OCI-LY7 (cell line): ENCODE measurements around the gene LYZL1. TPM values are rescaled to one million over a fixed set of nuclear protein-coding genes. Genes with fewer than 3 reads are reported as not detected.
"Not testable (repeated sequence)": the region's sequence is repeated elsewhere in the genome, so short reads cannot be mapped to it uniquely, and the experiment has no call there.

Source experiments
- BruUV-seq: library from RNA; stranded (reverse); fragments of 400-500 nt; replicated peaks from 2 replicates; lab custom pipeline; 2021; lab: Mats Ljungman, UMichigan
- CTCF ChIA-PET: fragments of 300-600 bp; sonication (Branson Sonifier 250); formaldehyde crosslinking; loops from one replicate; lab custom pipeline; 2022; ENCODE audit warnings: antibody characterized with exemption; ENCODE audit not compliant: unreplicated experiment; lab: Charles Lee
- POLR2A ChIA-PET: fragments of 300-600 bp; sonication (Branson Sonifier 250); formaldehyde crosslinking; loops from one replicate; lab custom pipeline; 2022; ENCODE audit warnings: antibody characterized with exemption; lab: Charles Lee
- DNase-seq: peaks from one replicate; pipeline ENCODE4 v3.0.0-alpha.2; 2015; ENCODE audit warnings: low spot score
- H2AFZ ChIP-seq: fragments of 200-600 bp; sonication (generic), shearing (Covaris generic); 2 replicates; pipeline ENCODE4 v1.6.1; 2014; ENCODE audit warnings: mild to moderate bottlenecking, antibody characterized with exemption, low read length, moderate library complexity
- H3K27ac ChIP-seq: fragments of 200-600 bp; sonication (generic); 2 replicates; pipeline ENCODE4 v1.5.1; 2014; ENCODE audit warnings: mixed run types, low read depth, mild to moderate bottlenecking, moderate library complexity, low read length, inconsistent platforms; ENCODE audit not compliant: poor library complexity, severe bottlenecking
- H3K36me3 ChIP-seq: fragments of 200-600 bp; sonication (generic); 2 replicates; pipeline ENCODE4 v1.6.1; 2014; ENCODE audit warnings: mild to moderate bottlenecking, antibody characterized with exemption, low read length, moderate library complexity, mixed read lengths; ENCODE audit not compliant: insufficient read depth
- H3K4me1 ChIP-seq: fragments of 200-600 bp; sonication (generic); 2 replicates; pipeline ENCODE4 v1.5.1; 2014; ENCODE audit warnings: mild to moderate bottlenecking, low read length; ENCODE audit not compliant: insufficient read depth, poor library complexity, severe bottlenecking
- H3K4me2 ChIP-seq: fragments of 200-600 bp; sonication (generic); 2 replicates; pipeline ENCODE4 v1.6.1; 2014; ENCODE audit warnings: mild to moderate bottlenecking, low read length
- H3K4me3 ChIP-seq: fragments of 200-600 bp; sonication (generic); 2 replicates; pipeline ENCODE4 v1.5.1; 2014; ENCODE audit warnings: mild to moderate bottlenecking, low read depth, low read length; ENCODE audit not compliant: poor library complexity, severe bottlenecking
- H3K79me2 ChIP-seq: fragments of 200-600 bp; sonication (generic); 2 replicates; pipeline ENCODE4 v1.6.1; 2016; ENCODE audit warnings: low read depth, mild to moderate bottlenecking, low read length, moderate library complexity, mixed read lengths; ENCODE audit not compliant: insufficient read depth
- H3K9me2 ChIP-seq: fragments of 200-600 bp; sonication (generic); 2 replicates; pipeline ENCODE4 v1.6.1; 2016; ENCODE audit warnings: mild to moderate bottlenecking, low read length, mixed read lengths; ENCODE audit not compliant: insufficient read depth
- H3K9me3 ChIP-seq: fragments of 200-600 bp; sonication (generic); 2 replicates; pipeline ENCODE4 v1.6.1; 2014; ENCODE audit warnings: mild to moderate bottlenecking, mixed run types, low read length, mixed read lengths
- H4K20me1 ChIP-seq: fragments of 200-600 bp; sonication (generic); 2 replicates; pipeline ENCODE4 v1.6.1; 2014; ENCODE audit warnings: mild to moderate bottlenecking, antibody characterized with exemption, low read length, moderate library complexity, mixed read lengths; ENCODE audit not compliant: insufficient read depth
- EZH2phosphoT487 ChIP-seq: fragments of 200-600 bp; sonication (generic); IDR thresholded peaks from 2 replicates; pipeline ENCODE4 v1.6.1; 2018; ENCODE audit warnings: low read depth, borderline replicate concordance, mild to moderate bottlenecking, mixed run types, antibody characterized with exemption, low read length, moderate library complexity, mixed read lengths
- intact Hi-C: fragments of 100-400 bp; cut with micrococcal nuclease; formaldehyde crosslinking; loops from one replicate; pipeline ENCODE4 v1.10.0; 2022; ENCODE audit not compliant: unreplicated experiment
- total RNA-seq, 2 experiments: library from RNA; depleted of rRNA in 1 of 2; stranded (reverse); fragments of >200 nt in 1 of 2; shearing (Covaris generic) in 1 of 2; gene quantifications; 2 replicates each; pipeline ENCODE4 v1.2.3, GENCODE V29; 2014 to 2022
- TF ChIP-seq, protein P1 (sequence below): fragments of 200-600 bp; sonication (generic); conservative IDR thresholded peaks from 2 replicates; pipeline ENCODE4 v1.5.1; 2014; ENCODE audit warnings: mild to moderate bottlenecking, antibody characterized with exemption, low read length, moderate library complexity, mixed read lengths

Gene LYZL1
- total RNA-seq, 2 experiments from 2014 or later = not detected

GRCh38 chr10:29356931-29357330, 68.1 kb downstream of the LYZL1 start:
- Histone ChIP-seq H2AFZ (no peak overlapping the region), H3K9me3 (no peaks in the 10 kb centered on the region), H3K4me1 (no peaks in the 10 kb centered on the region), H3K36me3 (no peaks in the 10 kb centered on the region), H3K4me3 (no peak overlapping the region), H3K9me2 (no peaks in the 10 kb centered on the region), H3K27ac (no peak overlapping the region), H4K20me1 (no peaks in the 10 kb centered on the region), H3K79me2 (no peaks in the 10 kb centered on the region), H3K4me2 (no peak overlapping the region)
- intact Hi-C loops = no loop called here
- TF ChIP-seq, protein P1, sequence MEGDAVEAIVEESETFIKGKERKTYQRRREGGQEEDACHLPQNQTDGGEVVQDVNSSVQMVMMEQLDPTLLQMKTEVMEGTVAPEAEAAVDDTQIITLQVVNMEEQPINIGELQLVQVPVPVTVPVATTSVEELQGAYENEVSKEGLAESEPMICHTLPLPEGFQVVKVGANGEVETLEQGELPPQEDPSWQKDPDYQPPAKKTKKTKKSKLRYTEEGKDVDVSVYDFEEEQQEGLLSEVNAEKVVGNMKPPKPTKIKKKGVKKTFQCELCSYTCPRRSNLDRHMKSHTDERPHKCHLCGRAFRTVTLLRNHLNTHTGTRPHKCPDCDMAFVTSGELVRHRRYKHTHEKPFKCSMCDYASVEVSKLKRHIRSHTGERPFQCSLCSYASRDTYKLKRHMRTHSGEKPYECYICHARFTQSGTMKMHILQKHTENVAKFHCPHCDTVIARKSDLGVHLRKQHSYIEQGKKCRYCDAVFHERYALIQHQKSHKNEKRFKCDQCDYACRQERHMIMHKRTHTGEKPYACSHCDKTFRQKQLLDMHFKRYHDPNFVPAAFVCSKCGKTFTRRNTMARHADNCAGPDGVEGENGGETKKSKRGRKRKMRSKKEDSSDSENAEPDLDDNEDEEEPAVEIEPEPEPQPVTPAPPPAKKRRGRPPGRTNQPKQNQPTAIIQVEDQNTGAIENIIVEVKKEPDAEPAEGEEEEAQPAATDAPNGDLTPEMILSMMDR = no peak
- TF ChIP-seq EZH2phosphoT487 = no peak
- ChIA-PET CTCF (no interaction called here), POLR2A (no interaction called here)
- no peak for DNase-seq
- no TSS peak for BruUV-seq

DNA sequence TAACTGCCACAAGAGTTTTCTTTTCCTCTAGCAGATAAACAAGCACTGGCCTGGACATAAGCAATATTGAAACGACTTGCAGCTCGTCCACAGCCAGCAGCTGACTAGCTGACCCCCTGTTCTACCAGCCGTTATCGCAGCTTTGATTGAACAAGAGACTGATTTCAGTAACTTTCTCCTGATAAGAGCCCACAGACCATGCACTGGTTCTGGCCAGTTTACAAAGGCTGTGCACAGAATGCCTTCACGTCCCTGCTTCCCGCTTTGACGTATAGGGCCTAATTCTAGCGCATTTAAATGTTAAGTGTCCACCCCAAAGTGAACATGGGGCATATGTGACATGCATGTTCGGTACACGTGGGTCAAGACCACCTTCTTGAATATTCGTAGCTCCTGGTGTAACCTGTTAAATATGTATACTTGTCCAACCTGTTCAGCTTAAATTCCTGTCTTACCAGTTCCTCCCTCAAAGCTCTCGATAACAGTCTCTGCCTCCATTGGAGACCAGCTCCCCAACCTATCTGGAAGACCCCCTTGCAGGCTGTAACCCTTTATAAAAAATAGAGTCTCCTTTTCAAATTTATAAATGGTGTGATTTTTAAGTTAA, 69.2 kb downstream of the LYZL1 start:
- Histone ChIP-seq H3K4me2 (no peak overlapping the region), H3K27ac (no peak overlapping the region), H3K4me1 (no peaks in the 10 kb centered on the region), H3K4me3 (no peak overlapping the region), H3K9me3 (no peaks in the 10 kb centered on the region), H4K20me1 (no peaks in the 10 kb centered on the region), H3K9me2 (no peaks in the 10 kb centered on the region), H3K36me3 (no peaks in the 10 kb centered on the region), H2AFZ (no peak overlapping the region), H3K79me2 (no peaks in the 10 kb centered on the region)
- no peak for DNase-seq
- ChIA-PET CTCF (no interaction called here), POLR2A (no interaction called here)
- TF ChIP-seq, protein P1 = no peak
- TF ChIP-seq EZH2phosphoT487 = no peak
- intact Hi-C loops = no loop called here
- no TSS peak for BruUV-seq

DNA sequence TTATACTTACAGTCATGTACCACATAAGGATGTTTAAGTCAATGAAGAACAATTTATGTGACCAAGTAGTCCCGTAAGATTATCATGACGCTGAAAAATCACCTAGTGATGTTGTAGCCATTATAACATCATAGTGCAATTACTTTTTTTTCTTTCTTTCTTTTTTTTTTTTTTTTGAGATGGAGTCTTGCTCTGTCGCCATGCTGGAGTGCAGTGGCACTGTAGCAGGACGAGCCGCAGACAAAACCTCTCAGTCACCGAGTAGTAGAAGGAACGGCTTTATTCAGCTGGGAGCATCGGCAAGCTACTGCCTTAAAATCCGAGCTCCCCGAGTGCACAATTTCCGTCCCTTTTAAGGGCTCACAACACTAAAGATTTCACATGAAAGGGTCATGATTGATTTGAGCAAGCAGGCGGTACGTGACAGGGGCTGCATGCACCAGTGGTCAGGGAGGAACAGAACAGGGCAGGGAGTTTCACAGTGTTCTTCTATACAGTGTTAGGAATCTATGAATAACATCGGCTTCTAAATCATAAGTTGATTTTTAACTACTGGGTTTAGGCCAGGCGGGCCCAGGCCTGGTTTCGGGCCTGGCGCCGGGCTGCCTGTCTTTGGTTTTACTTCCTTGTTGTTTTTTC, 71.5 kb downstream of the LYZL1 start:
- not testable (repeated sequence) for BruUV-seq

More for the DNA sequence above, 71.5 kb downstream of the LYZL1 start:
- H3K4me3 ChIP-seq, H4K20me1 ChIP-seq, H3K4me2 ChIP-seq, H3K27ac ChIP-seq, H3K79me2 ChIP-seq, H3K9me3 ChIP-seq, H3K4me1 ChIP-seq, intact Hi-C loops, CTCF ChIA-PET, DNase-seq, H3K9me2 ChIP-seq, H3K36me3 ChIP-seq, H2AFZ ChIP-seq: not testable (repeated sequence)
- POLR2A ChIA-PET = interaction anchor here (0.7 kb wide), 1 partner anchor 30 kb away, joined by 4 read pairs; no protein-coding TSS in a partner anchor
